Aorta (tissue), 5 donors: ENCODE data around the gene COL4A3. TPM values are rescaled to one million over a fixed set of nuclear protein-coding genes. Genes with fewer than 3 reads are reported as not detected.

Experiments
- ATAC-seq: fragments of 200-7000 bp; cut with Tn5 transposase; one replicate; pipeline ENCODE4 v1.9.1; 2022; ENCODE audit warnings: moderate library complexity; ENCODE audit not compliant: low FRiP score
- DNase-seq, 2 donors: peaks; one replicate each; pipeline ENCODE4 v3.0.0-alpha.2; 2020
- H3K27ac ChIP-seq, 2 donors: one replicate each; pipeline ENCODE4 v1.5.1; 2013; ENCODE audit warnings: low read length in 2 of 2, mild to moderate bottlenecking in 2 of 2, moderate library complexity in 2 of 2, control low read depth in 1 of 2, inconsistent platforms in 1 of 2, low read depth in 1 of 2
- H3K27me3 ChIP-seq, 2 donors: one replicate each; pipeline ENCODE4 v1.6.1; 2013; ENCODE audit warnings: control low read depth in 1 of 2, low read length in 1 of 2, mild to moderate bottlenecking in 1 of 2, moderate library complexity in 1 of 2; ENCODE audit not compliant: insufficient read depth in 2 of 2, control insufficient read depth in 1 of 2
- H3K36me3 ChIP-seq, 2 donors: one replicate each; pipeline ENCODE4 v1.6.1; 2013; ENCODE audit warnings: control low read depth in 1 of 2, low read length in 1 of 2, mild to moderate bottlenecking in 1 of 2; ENCODE audit not compliant: insufficient read depth in 2 of 2, control insufficient read depth in 1 of 2
- H3K4me1 ChIP-seq, 2 donors: one replicate each; pipeline ENCODE4 v1.6.1; 2013; ENCODE audit warnings: low read length in 2 of 2, control low read depth in 1 of 2, mild to moderate bottlenecking in 1 of 2, moderate library complexity in 1 of 2; ENCODE audit not compliant: insufficient read depth in 2 of 2, control insufficient read depth in 1 of 2
- H3K4me3 ChIP-seq, 2 donors: one replicate each; pipeline ENCODE4 v1.5.1; 2013; ENCODE audit warnings: low read length in 2 of 2, control low read depth in 1 of 2, mild to moderate bottlenecking in 1 of 2
- H3K9me3 ChIP-seq: one replicate; pipeline ENCODE4 v1.6.1; 2013; ENCODE audit warnings: mild to moderate bottlenecking, low read length; ENCODE audit not compliant: control insufficient read depth
- WGBS, 2 donors: extraction: QIAGEN DNeasy Blood & Tissue Kit; methylation state at CpG; one replicate each; pipeline ENCODE4 v1.1.7; 2013; 5-methylcytosine and 5-hydroxymethylcytosine counted together
- intact Hi-C, 2 donors: fragments of 100-400 bp; cut with DNase I; formaldehyde crosslinking; loops; one replicate each; pipeline versions ENCODE4 v1.14.2 to v1.15.0; 2022
- polyA plus RNA-seq, 2 donors: library from polyadenylated mRNA; stranded (reverse); fragments of 200-250 nt; gene quantifications; one replicate each; pipeline ENCODE4 v1.2.3, GENCODE V29; 2013
- total RNA-seq, 2 donors: library from RNA; stranded (reverse); fragmentation: NEBNext Ultra II Directional; extraction: Animal tissue kit (Norgen Biotek cat#: 25700); gene quantifications; one replicate each; pipeline ENCODE4 v1.2.1, GENCODE V29; 2021
- donor health status: healthy with polysubstance abuse.
- donor health status: Bipolar disorder and iron deficiency.
- donor health status: DM: no; HTN: no; CAD: no.
- donor health status: DM: no; HTN: no; CAD: no.
- donor health status: DM: yes; HTN: yes; CAD: no.

COL4A3 gene
- total and polyA plus RNA-seq, 4 donors = 2.8 to 22.7 (median 14.6) TPM

- 84 to 87% methylated on average over 4 of the region's 4 CpGs for WGBS, 2 donors
- Histone ChIP-seq H3K4me3 (no peak overlapping the region), H3K27ac (no peak overlapping the region), H3K4me1 (no peaks in the 10 kb centered on the region), H3K9me3 (no peaks in the 10 kb centered on the region), H3K27me3 (no peaks in the 10 kb centered on the region), H3K36me3 (peaks cover 2 to 6% of the 10 kb centered on the region in 2 donors)
- ATAC-seq = no peak
- intact Hi-C loops = no loop called here
- DNase-seq = no peak
These were observed 144.4 kb downstream of the COL4A3 start for GRCh38 chr2:227308784-227309183.

DNA sequence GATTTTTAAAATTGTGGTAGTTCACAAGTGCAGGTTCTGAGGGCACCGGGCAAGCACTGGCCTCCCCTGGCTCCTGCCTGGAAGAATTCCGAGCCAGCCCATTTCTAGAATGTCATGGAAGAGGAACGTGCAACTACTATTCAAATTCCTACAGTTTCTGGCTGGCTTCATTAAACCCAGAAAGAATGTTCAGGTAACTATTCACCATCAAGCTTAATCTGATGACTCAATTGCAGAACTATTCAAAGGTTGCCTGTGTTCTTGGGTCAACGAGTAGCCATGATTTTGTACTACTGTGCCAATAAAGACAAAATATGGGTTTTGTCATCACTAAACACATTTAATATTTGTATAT, 146.3 kb downstream of the COL4A3 start:
- Histone ChIP-seq H3K4me3 (no peak overlapping the region), H3K4me1 (no peaks in the 10 kb centered on the region), H3K36me3 (no peaks in the 10 kb centered on the region), H3K9me3 (no peaks in the 10 kb centered on the region), H3K27ac (no peak overlapping the region), H3K27me3 (no peaks in the 10 kb centered on the region)
- intact Hi-C loops = no loop called here
- no peak for ATAC-seq
- DNase-seq = no peak
- 88 to 93% methylated on average over 4 of the region's 4 CpGs for WGBS, 2 donors

DNA sequence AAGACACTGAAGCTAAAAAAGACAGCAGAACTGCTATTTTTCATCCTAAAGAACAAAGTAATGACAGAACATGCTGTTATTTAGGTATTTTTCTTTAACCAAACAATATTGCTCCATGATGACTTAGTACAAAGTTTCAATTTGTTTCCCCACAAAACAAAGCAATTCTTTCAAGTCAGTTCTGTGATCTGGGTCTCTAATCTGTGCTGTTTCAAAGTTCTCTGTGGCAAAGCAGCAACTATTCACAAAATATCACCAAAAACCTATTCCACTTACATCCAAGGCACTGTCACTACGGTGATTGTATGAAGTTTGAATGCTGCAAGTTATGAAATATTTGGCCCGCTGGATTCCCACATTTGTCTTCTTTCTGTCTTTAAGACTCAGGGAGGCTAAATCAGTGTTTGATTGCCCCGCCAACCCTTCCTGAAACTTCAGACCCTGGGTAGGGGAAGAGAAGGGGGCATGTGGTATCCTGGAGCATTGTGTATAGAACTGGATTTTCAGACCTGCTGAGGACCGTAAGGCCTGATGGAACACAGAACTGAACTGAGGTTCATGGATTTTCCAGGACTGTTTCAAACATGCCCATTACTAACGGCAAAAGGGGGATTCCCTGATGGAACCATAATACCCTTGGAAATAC, 147.6 kb downstream of the COL4A3 start:
- no peaks in the 10 kb centered on the region for H3K27me3 ChIP-seq
- DNase-seq (no peak), ATAC-seq (no peak)
- H3K4me1 ChIP-seq = no peaks in the 10 kb centered on the region
- 92 to 94% methylated on average over 5 of the region's 5 CpGs for WGBS, 2 donors
- H3K9me3 ChIP-seq = no peaks in the 10 kb centered on the region
- H3K27ac ChIP-seq = no peak overlapping the region
- H3K36me3 ChIP-seq = no peaks in the 10 kb centered on the region
- intact Hi-C loops = no loop called here
- H3K4me3 ChIP-seq = no peak overlapping the region

- WGBS, 2 donors = 43 to 61% methylated on average over 2 of the region's 2 CpGs
These were observed 148.2 kb downstream of the COL4A3 start for GRCh38 chr2:227312579-227312978.

DNA sequence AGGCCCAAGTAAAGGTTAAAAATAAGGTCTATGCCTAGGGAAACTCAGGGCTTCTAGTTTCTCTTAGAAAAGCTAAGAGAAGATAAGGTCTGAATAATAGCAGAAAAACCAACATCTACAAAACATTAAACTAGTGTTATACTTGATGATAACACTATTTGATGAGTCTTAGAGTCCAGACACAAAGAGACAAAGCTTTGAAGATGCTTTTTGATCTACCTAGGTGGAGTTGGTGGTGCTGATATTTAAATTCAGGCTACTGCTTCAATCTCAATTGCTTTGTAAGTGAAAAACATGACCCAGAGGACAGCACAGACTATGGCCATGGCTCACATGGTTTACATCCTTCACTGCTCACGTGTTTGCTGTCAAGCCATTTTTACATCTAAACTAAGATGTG, 148.9 kb downstream of the COL4A3 start:
- Histone ChIP-seq H3K27ac (no peak overlapping the region), H3K27me3 (no peaks in the 10 kb centered on the region), H3K9me3 (no peaks in the 10 kb centered on the region), H3K4me1 (no peaks in the 10 kb centered on the region), H3K4me3 (no peak overlapping the region), H3K36me3 (no peaks in the 10 kb centered on the region)
- ATAC-seq (no peak), DNase-seq (no peak)
- intact Hi-C loops = no loop called here
- WGBS, 2 donors = 88 to 96% methylated on average over 1 of the region's 1 CpG

More at GRCh38 chr2:227312579-227312978, 148.2 kb downstream of the COL4A3 start:
- H3K27me3 ChIP-seq = no peaks in the 10 kb centered on the region
- no peak overlapping the region for H3K4me3 ChIP-seq
- ATAC-seq (no peak), DNase-seq (no peak)
- H3K36me3 ChIP-seq = no peaks in the 10 kb centered on the region
- no peaks in the 10 kb centered on the region for H3K9me3 ChIP-seq
- H3K4me1 ChIP-seq = no peaks in the 10 kb centered on the region
- no peak overlapping the region for H3K27ac ChIP-seq
- intact Hi-C loops = no loop called here

- no peaks in the 10 kb centered on the region for H3K9me3 ChIP-seq
- DNase-seq = no peak
- intact Hi-C loops = no loop called here
- H3K4me1 ChIP-seq = no peaks in the 10 kb centered on the region
- H3K36me3 ChIP-seq = no peaks in the 10 kb centered on the region
- no peak overlapping the region for H3K27ac ChIP-seq
- no peaks in the 10 kb centered on the region for H3K27me3 ChIP-seq
- ATAC-seq = no peak
- 93 to 97% methylated on average over 2 of the region's 2 CpGs for WGBS, 2 donors
- H3K4me3 ChIP-seq = no peak overlapping the region
These were observed 153.4 kb downstream of the COL4A3 start for GRCh38 chr2:227317834-227318233.

- H3K4me3 ChIP-seq = no peak overlapping the region
- H3K36me3 ChIP-seq = no peaks in the 10 kb centered on the region
- intact Hi-C loops = loop anchor here in 1 of 2 donors (10.0 kb wide), 1 partner anchor 144 kb away; no protein-coding TSS in a partner anchor
- ATAC-seq (no peak), DNase-seq (no peak)
- no peaks in the 10 kb centered on the region for H3K9me3 ChIP-seq
- H3K27ac ChIP-seq = no peak overlapping the region
- 92 to 93% methylated on average over 33 of the region's 33 CpGs for WGBS, 2 donors
- H3K4me1 ChIP-seq = no peaks in the 10 kb centered on the region
- no peaks in the 10 kb centered on the region for H3K27me3 ChIP-seq
These were observed 156.1 kb downstream of the COL4A3 start for GRCh38 chr2:227320305-227321094.

DNA sequence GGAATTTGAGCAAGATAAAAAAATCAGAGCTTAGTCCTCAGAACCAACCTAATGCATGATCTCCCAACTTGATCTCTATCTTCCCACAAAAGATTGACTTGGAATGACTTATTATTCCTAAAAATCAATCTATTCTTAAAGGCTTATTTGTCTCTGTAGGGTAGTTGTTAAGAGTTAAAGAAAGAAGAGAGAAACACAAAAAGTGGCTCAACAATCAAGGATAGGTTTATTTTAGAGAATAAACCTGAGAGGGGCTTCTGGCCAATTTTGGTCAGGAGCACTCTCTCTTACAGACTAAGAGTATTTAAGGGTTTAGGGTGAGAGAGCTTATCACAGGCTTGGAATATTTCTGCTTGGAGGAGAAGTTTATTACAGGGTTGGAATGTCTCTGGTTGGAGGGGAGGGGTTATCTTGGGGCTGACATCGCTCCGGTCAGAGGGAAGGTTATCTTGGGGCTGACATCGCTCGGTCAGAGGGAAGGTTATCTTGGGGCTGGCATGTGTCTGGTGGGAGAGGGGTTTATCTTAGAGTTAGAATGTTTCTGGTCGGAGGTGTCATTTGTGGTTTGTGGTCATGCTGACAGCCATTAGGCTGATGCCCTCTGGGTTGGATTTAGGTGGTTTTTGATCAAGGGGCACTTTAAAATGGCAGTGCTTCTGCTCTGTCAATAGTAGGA, 158.2 kb downstream of the COL4A3 start:
- DNase-seq (no peak), ATAC-seq (no peak)
- no peak overlapping the region for H3K4me3 ChIP-seq
- intact Hi-C loops = loop anchor here in 1 of 2 donors (10.0 kb wide), 1 partner anchor 142 kb away; no protein-coding TSS in a partner anchor
- 89 to 95% methylated on average over 5 of the region's 5 CpGs for WGBS, 2 donors
- H3K27ac ChIP-seq = no peak overlapping the region
- H3K9me3 ChIP-seq = no peaks in the 10 kb centered on the region
- no peaks in the 10 kb centered on the region for H3K36me3 ChIP-seq
- peaks cover 0 to 3% of the 10 kb centered on the region in 2 donors for H3K4me1 ChIP-seq
- H3K27me3 ChIP-seq = no peaks in the 10 kb centered on the region
